ENCODE results near the gene EGLN3.

Gene EGLN3

GRCh38 chr14:33946679-33947476 lies 4.0 kb downstream of the EGLN3 start:
- Histone ChIP-seq H3K27me3 (ENCODE audit: insufficient read depth, low read depth) (no peaks in the 10 kb centered on the region), H3K36me3 (ENCODE audit: insufficient read depth) (no peaks in the 10 kb centered on the region), H3K27ac (no peak overlapping the region), H2AFZ (ENCODE audit: low read depth) (no peak overlapping the region), H3K9ac (no peak overlapping the region), H3K4me1 (ENCODE audit: low read depth, poor library complexity, severe bottlenecking) (peaks cover 6% of the 10 kb centered on the region), H4K20me1 (ENCODE audit: insufficient read depth) (no peaks in the 10 kb centered on the region), H3K4me3 (IDR thresholded peaks at IDR 0.05; ENCODE audit: insufficient read depth, low read depth, low read length) (no peak overlapping the region), H3K4me2 (no peak overlapping the region), H3K79me2 (ENCODE audit: insufficient read depth, low read depth) (no peaks in the 10 kb centered on the region)
- TF ChIP-seq, protein P1, sequence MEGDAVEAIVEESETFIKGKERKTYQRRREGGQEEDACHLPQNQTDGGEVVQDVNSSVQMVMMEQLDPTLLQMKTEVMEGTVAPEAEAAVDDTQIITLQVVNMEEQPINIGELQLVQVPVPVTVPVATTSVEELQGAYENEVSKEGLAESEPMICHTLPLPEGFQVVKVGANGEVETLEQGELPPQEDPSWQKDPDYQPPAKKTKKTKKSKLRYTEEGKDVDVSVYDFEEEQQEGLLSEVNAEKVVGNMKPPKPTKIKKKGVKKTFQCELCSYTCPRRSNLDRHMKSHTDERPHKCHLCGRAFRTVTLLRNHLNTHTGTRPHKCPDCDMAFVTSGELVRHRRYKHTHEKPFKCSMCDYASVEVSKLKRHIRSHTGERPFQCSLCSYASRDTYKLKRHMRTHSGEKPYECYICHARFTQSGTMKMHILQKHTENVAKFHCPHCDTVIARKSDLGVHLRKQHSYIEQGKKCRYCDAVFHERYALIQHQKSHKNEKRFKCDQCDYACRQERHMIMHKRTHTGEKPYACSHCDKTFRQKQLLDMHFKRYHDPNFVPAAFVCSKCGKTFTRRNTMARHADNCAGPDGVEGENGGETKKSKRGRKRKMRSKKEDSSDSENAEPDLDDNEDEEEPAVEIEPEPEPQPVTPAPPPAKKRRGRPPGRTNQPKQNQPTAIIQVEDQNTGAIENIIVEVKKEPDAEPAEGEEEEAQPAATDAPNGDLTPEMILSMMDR (conservative IDR thresholded peaks at IDR 0.05; ENCODE audit: low read depth, low read length) = no peak

- Histone ChIP-seq H3K4me2 (no peak overlapping the region), H2AFZ (ENCODE audit: low read depth) (no peak overlapping the region), H3K4me1 (ENCODE audit: low read depth, poor library complexity, severe bottlenecking) (no peaks in the 10 kb centered on the region), H3K27me3 (ENCODE audit: insufficient read depth, low read depth) (no peaks in the 10 kb centered on the region), H3K79me2 (ENCODE audit: insufficient read depth, low read depth) (no peaks in the 10 kb centered on the region), H3K36me3 (ENCODE audit: insufficient read depth) (no peaks in the 10 kb centered on the region), H3K4me3 (IDR thresholded peaks at IDR 0.05; ENCODE audit: insufficient read depth, low read depth, low read length) (no peak overlapping the region), H3K9ac (no peak overlapping the region), H3K27ac (no peak overlapping the region), H4K20me1 (ENCODE audit: insufficient read depth) (no peaks in the 10 kb centered on the region)
- TF ChIP-seq, protein P1 (conservative IDR thresholded peaks at IDR 0.05; ENCODE audit: low read depth, low read length) = no peak
Observed at GRCh38 chr14:33945210-33946088, 5.4 kb downstream of the EGLN3 start.

- no peaks in the 10 kb centered on the region for H4K20me1 ChIP-seq (ENCODE audit: insufficient read depth)
- no peak overlapping the region for H3K4me2 ChIP-seq
- H3K4me3 ChIP-seq (IDR thresholded peaks at IDR 0.05; ENCODE audit: insufficient read depth, low read depth, low read length) = no peak overlapping the region
- no peak overlapping the region for H3K9ac ChIP-seq
- TF ChIP-seq, protein P1 (conservative IDR thresholded peaks at IDR 0.05; ENCODE audit: low read depth, low read length) = no peak
- H3K36me3 ChIP-seq (ENCODE audit: insufficient read depth) = no peaks in the 10 kb centered on the region
- H3K79me2 ChIP-seq (ENCODE audit: insufficient read depth, low read depth) = no peaks in the 10 kb centered on the region
- no peak overlapping the region for H3K27ac ChIP-seq
- H3K27me3 ChIP-seq (ENCODE audit: insufficient read depth, low read depth) = no peaks in the 10 kb centered on the region
- H2AFZ ChIP-seq (ENCODE audit: low read depth) = no peak overlapping the region
- no peaks in the 10 kb centered on the region for H3K4me1 ChIP-seq (ENCODE audit: low read depth, poor library complexity, severe bottlenecking)
Observed at GRCh38 chr14:33943096-33943883, 7.6 kb downstream of the EGLN3 start.

DNA sequence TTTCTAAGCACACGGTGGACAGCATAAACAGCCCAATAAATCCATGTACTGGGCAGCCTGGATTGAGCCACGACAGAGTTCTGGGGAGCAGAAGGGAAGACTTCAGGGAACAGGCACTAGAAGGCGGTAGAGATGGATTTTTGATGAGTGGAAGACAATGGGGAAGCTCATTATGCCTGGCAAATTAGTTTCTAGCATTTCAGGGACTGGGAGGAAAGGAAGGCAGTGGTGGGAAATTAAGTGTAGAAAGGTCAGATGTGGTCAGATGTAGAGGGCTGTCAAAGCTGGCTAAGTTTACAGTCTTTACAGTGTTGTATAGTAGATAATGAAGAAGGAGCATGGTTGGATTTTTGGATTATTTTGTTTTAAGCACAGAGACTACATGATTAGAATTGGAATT lies 9.2 kb downstream of the EGLN3 start:
- no peaks in the 10 kb centered on the region for H3K4me1 ChIP-seq (ENCODE audit: low read depth, poor library complexity, severe bottlenecking)
- H3K27me3 ChIP-seq (ENCODE audit: insufficient read depth, low read depth) = no peaks in the 10 kb centered on the region
- H3K4me2 ChIP-seq = no peak overlapping the region
- no peak overlapping the region for H3K4me3 ChIP-seq (IDR thresholded peaks at IDR 0.05; ENCODE audit: insufficient read depth, low read depth, low read length)
- no peak overlapping the region for H3K27ac ChIP-seq
- H3K36me3 ChIP-seq (ENCODE audit: insufficient read depth) = no peaks in the 10 kb centered on the region
- H3K9ac ChIP-seq = no peak overlapping the region
- no peak overlapping the region for H2AFZ ChIP-seq (ENCODE audit: low read depth)
- TF ChIP-seq, protein P1 (conservative IDR thresholded peaks at IDR 0.05; ENCODE audit: low read depth, low read length) = no peak
- no peaks in the 10 kb centered on the region for H4K20me1 ChIP-seq (ENCODE audit: insufficient read depth)
- H3K79me2 ChIP-seq (ENCODE audit: insufficient read depth, low read depth) = no peaks in the 10 kb centered on the region

Data from KMS-11 (cell line).